ENCODE measurements around the gene HBG2. TPM values are rescaled to one million over a fixed set of nuclear protein-coding genes. Genes with fewer than 3 reads are reported as not detected.

Gene HBG2
- total and polyA plus RNA-seq, 2 of the 13 experiments (the other 11 are each of a cell fraction or from before 2014, with no cell fraction given) = not detected

GRCh38 chr11:5282628-5283027 is 28.0 kb upstream of the HBG2 start (continued):
- TF ChIP-seq CBX2 (IDR thresholded peaks at IDR 0.05; ENCODE audit: low read depth, low read length) (no peak), CBX2 (CRISPR knock-in tag; IDR thresholded peaks at IDR 0.05; ENCODE audit: low read depth) (no peak), ZNF230 (CRISPR knock-in tag; IDR thresholded peaks at IDR 0.05) (no peak)

GRCh38 chr11:5281596-5281995 is 27.0 kb upstream of the HBG2 start:
- no peaks in the 10 kb centered on the region for H3K79me2 ChIP-seq (ENCODE audit: insufficient read depth, low read length)
- H3K4me1 ChIP-seq (ENCODE audit: insufficient read depth, low read length) = no peaks in the 10 kb centered on the region
- H3K36me3 ChIP-seq (replicated peaks in 1 of 2; ENCODE audit: control insufficient read depth in 1 of 2, insufficient read depth in 2 of 2, low read length in 2 of 2) = no peaks in the 10 kb centered on the region
- intact Hi-C loops (cut with micrococcal nuclease; ENCODE audit: unreplicated experiment) (no loop called here), in situ Hi-C loops (cut with HindIII; ENCODE audit: extremely low pct_ligation_motif_present, low pct_unique_long_range_greater_than_20kb) (no loop called here)
- H4K20me1 ChIP-seq (ENCODE audit: insufficient read depth, low read length) = no peaks in the 10 kb centered on the region
- CTCF ChIA-PET (ENCODE audit: low intra/inter-chr PET ratio, low total read pairs) = no interaction called here
- no peak overlapping the region for H3K4me3 ChIP-seq (replicated peaks in 1 of 3; ENCODE audit: insufficient read depth in 1 of 3, low read depth in 2 of 3, low read length in 3 of 3)
- ATAC-seq = no peak
- H3K27me3 ChIP-seq (ENCODE audit: control insufficient read depth in 1 of 2, insufficient read depth in 2 of 2, low read length in 2 of 2) = no peaks in the 10 kb centered on the region
- H2AFZ ChIP-seq (ENCODE audit: low read length) = no peak overlapping the region
- no peak for FAIRE-seq
- H3K4me2 ChIP-seq (ENCODE audit: low read depth, low read length) = no peak overlapping the region
- no peaks in the 10 kb centered on the region for H3K9me3 ChIP-seq (ENCODE audit: low read length)
- no peak overlapping the region for H3K27ac ChIP-seq (ENCODE audit: extremely low read length, insufficient read depth, low read length)
- POLR2A ChIA-PET = no interaction called here
- H3K9ac ChIP-seq (ENCODE audit: insufficient read depth, low read depth, low read length) = no peak overlapping the region
- no TSS peak for BruUV-seq (replicated peaks)
- no peak for DNase-seq (ENCODE audit: low spot score)
- TF ChIP-seq ZNF512 (CRISPR knock-in tag; IDR thresholded peaks at IDR 0.05) = no peak
- TF ChIP-seq SMARCE1 (IDR thresholded peaks at IDR 0.05; ENCODE audit: borderline replicate concordance) = no peak
- TF ChIP-seq MAZ (IDR thresholded peaks at IDR 0.05; ENCODE audit: borderline replicate concordance, low read depth, low read length) = no peak
- no peak for TF ChIP-seq MAZ (CRISPR knock-in tag; IDR thresholded peaks at IDR 0.05; ENCODE audit: low read depth)
- TF ChIP-seq MIXL1 (CRISPR knock-in tag; IDR thresholded peaks at IDR 0.05) = no peak
- no peak for TF ChIP-seq TBX3 (IDR thresholded peaks at IDR 0.05; ENCODE audit: borderline replicate concordance)
- TF ChIP-seq ZNF414 (CRISPR knock-in tag; IDR thresholded peaks at IDR 0.05) = no peak
- TF ChIP-seq BRF2 (CRISPR knock-in tag; IDR thresholded peaks at IDR 0.05) = no peak
- no peak for TF ChIP-seq ZSCAN31 (CRISPR knock-in tag; IDR thresholded peaks at IDR 0.05; ENCODE audit: low read depth)
- no peak for TF ChIP-seq KIAA2018 (CRISPR knock-in tag; IDR thresholded peaks at IDR 0.05; ENCODE audit: borderline replicate concordance)
